Cardiac fibroblast (primary cell): ENCODE results near the gene BMP7.

Experiments used
- DNase-seq, 2 donors: peaks; one replicate each; pipeline versions ENCODE4 v3.0.0 to v3.0.0-alpha.2; 2010; ENCODE audit warnings: low read depth in 2 of 2
- H3K4me3 ChIP-seq, 2 donors: replicated peaks in 1 of 2; 1 replicate in 1 of 2; 2 replicates in 1 of 2; pipeline ENCODE4 v1.5.1; 2011; ENCODE audit warnings: low read depth in 2 of 2, low read length in 2 of 2, mild to moderate bottlenecking in 2 of 2, moderate library complexity in 1 of 2
- CTCF ChIP-seq: IDR thresholded peaks from one replicate; pipeline ENCODE4 v1.5.1; 2011; ENCODE audit warnings: low read depth, mild to moderate bottlenecking, low read length, inconsistent platforms

BMP7 gene

GRCh38 chr20:57274846-57275245, 8.4 kb upstream of the BMP7 start:
- no peak for TF ChIP-seq CTCF
- DNase-seq, result no peak
- H3K4me3 ChIP-seq, result no peak overlapping the region

- no peak overlapping the region for H3K4me3 ChIP-seq
- TF ChIP-seq CTCF, result no peak
- DNase-seq, result no peak
These were observed 7.9 kb upstream of the BMP7 start for GRCh38 chr20:57274299-57274698.

DNA sequence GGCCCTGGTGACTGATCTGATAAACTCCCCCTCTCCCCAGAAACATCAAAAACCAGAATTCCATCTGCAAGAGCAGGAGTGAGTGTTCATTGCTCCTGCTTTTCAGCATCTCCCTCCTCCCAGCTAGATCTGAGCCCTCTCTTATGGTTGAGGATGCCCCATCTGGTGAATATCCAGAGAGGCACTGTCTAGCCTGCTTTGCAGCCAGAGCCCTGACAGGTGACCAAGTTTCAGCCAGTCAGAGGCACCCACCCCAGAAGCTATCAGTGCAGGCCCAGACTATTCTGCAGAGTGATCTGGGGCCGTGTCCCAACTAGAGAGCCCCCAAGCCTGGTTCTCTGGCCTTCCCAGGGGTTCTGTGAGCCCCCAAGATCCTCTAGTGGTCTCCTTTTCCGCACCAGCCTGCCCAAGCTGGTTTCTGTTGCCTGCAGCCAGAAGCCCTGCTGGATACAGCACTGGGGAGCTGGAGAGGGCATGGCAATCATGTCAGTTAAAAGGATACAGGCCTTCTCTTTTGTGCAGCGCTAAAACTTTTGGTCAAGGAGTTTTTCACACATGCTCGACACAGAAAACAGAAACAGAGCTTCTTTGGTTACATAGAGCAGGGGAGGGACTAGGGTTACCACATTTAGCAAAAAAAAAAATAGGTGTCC, 6.6 kb upstream of the BMP7 start:
- no peak for DNase-seq
- H3K4me3 ChIP-seq, result no peak overlapping the region
- TF ChIP-seq CTCF, result no peak

GRCh38 chr20:57270204-57270984, 4.0 kb upstream of the BMP7 start:
- DNase-seq, result no peak
- no peak for TF ChIP-seq CTCF
- H3K4me3 ChIP-seq, result no peak overlapping the region

DNA sequence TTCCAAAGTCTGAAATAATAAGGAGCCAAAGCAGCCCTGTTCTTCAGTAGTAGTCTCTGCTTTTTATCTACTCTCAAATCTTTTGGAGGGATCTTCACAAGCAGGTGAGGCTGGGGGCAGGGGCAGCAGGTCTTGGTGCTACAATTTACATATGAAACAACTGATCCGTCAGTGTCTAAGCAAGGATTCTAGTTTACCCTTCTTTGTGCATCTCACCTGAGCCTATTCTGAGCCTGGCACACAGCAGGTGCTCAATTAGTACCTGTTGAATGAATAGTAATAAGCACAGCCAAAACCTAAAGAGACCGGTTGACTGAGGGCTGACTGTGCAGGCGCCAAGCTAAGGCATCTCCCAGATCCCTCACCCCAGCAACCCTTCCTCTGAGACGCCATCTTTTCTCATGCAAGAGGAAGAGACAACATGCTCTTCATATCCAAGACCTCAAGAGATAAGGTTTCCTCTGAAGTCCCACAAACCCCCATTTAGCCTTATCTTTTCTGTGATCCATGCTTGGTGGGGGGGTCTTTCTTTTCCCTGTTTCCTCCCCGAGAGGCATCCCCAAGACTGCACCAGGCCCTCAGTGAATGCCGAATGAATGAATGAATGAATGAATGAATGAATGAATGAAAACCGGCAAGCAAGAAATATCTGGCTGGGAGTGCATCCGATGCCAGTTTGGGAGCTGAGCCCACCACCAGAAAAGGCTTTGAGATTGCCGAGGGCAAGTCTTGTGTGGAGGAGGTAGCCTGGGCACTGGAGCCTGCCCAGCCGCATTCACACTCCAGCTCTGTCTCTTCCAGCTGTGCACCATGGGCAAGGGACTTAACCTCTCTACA, 2.9 kb upstream of the BMP7 start:
- H3K4me3 ChIP-seq, result no peak overlapping the region
- no peak for DNase-seq
- no peak for TF ChIP-seq CTCF

- no peak overlapping the region for H3K4me3 ChIP-seq
- TF ChIP-seq CTCF, result no peak
- no peak for DNase-seq
These were observed 2.1 kb upstream of the BMP7 start for GRCh38 chr20:57268399-57269076.
